RWPE2 (cell line): ENCODE measurements around the gene FBF1.
A peak's percentile ranks its signal among the peaks of the same experiment; 100 is the strongest.

Experiments used
- ATAC-seq: fragments of 200-7000 bp; cut with Tn5 transposase; 3 replicates; pipeline ENCODE4 v1.9.1; 2021; ENCODE audit warnings: low read depth
- DNase-seq: peaks from one replicate; pipeline ENCODE4 v3.0.0-alpha.2; 2020; ENCODE audit warnings: low spot score
- H3K27ac ChIP-seq: fragments of 450-650 bp; 2 replicates; pipeline ENCODE4 v1.5.1; 2017; ENCODE audit warnings: mild to moderate bottlenecking; ENCODE audit not compliant: poor library complexity, severe bottlenecking
- H3K27me3 ChIP-seq: fragments of 250-450 bp; sonication (Bioruptor Pico); 2 replicates; pipeline ENCODE4 v1.5.1; 2021; ENCODE audit warnings: mild to moderate bottlenecking, moderate library complexity; ENCODE audit not compliant: insufficient read depth, poor library complexity, severe bottlenecking
- H3K36me3 ChIP-seq: fragments of 250-450 bp; sonication (Bioruptor Pico); 2 replicates; pipeline ENCODE4 v1.5.1; 2020; ENCODE audit warnings: low read depth, mild to moderate bottlenecking, moderate library complexity
- H3K4me1 ChIP-seq: fragments of 250-450 bp; sonication (Bioruptor Pico); 2 replicates; pipeline ENCODE4 v1.5.1; 2021; ENCODE audit warnings: mild to moderate bottlenecking, moderate library complexity; ENCODE audit not compliant: insufficient read depth, poor library complexity, severe bottlenecking
- H3K4me3 ChIP-seq: fragments of 250-450 bp; sonication (Bioruptor Pico); 2 replicates; pipeline ENCODE4 v1.5.1; 2021; ENCODE audit warnings: mild to moderate bottlenecking, moderate library complexity; ENCODE audit not compliant: severe bottlenecking
- H3K9me3 ChIP-seq: fragments of 250-450 bp; sonication (Bioruptor Pico); 2 replicates; pipeline ENCODE4 v1.5.1; 2021; ENCODE audit warnings: mild to moderate bottlenecking, moderate library complexity; ENCODE audit not compliant: severe bottlenecking
- TF ChIP-seq, protein P1 (sequence below): fragments of 450-650 bp; IDR thresholded peaks from one replicate; pipeline ENCODE4 v1.5.1; 2017; ENCODE audit warnings: mild to moderate bottlenecking, moderate library complexity; ENCODE audit not compliant: poor library complexity, severe bottlenecking

The FBF1 gene

GRCh38 chr17:75913537-75914210, 27.2 kb downstream of the FBF1 start:
- no peak overlapping the region for H3K27ac ChIP-seq
- no peak for DNase-seq
- TF ChIP-seq, protein P1, sequence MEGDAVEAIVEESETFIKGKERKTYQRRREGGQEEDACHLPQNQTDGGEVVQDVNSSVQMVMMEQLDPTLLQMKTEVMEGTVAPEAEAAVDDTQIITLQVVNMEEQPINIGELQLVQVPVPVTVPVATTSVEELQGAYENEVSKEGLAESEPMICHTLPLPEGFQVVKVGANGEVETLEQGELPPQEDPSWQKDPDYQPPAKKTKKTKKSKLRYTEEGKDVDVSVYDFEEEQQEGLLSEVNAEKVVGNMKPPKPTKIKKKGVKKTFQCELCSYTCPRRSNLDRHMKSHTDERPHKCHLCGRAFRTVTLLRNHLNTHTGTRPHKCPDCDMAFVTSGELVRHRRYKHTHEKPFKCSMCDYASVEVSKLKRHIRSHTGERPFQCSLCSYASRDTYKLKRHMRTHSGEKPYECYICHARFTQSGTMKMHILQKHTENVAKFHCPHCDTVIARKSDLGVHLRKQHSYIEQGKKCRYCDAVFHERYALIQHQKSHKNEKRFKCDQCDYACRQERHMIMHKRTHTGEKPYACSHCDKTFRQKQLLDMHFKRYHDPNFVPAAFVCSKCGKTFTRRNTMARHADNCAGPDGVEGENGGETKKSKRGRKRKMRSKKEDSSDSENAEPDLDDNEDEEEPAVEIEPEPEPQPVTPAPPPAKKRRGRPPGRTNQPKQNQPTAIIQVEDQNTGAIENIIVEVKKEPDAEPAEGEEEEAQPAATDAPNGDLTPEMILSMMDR: no peak
- H3K9me3 ChIP-seq: no peaks in the 10 kb centered on the region
- peaks cover 15% of the 10 kb centered on the region for H3K36me3 ChIP-seq
- ATAC-seq: no peak
- H3K27me3 ChIP-seq: no peaks in the 10 kb centered on the region
- no peak overlapping the region for H3K4me3 ChIP-seq
- H3K4me1 ChIP-seq: peaks cover 10% of the 10 kb centered on the region

DNA sequence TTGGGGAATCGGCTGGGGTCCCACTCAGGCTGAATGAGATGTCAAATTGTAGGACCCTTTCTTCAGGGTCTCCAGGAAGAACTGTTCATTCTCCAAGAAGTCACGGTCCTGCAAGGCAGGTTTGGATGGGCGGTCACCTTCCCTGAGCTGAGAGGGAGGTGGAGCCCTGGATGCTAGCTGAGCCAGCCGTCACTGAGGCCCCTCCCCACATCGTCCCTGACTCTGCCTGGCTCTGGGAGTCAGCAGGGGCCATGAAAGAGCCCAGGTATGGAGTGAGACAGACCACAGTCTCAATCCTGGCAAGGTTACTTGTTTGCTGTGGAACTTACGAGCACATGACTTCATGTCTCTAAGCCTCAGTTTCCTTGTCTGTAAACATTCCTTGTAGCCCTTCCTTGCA, 30.1 kb downstream of the FBF1 start:
- Histone ChIP-seq H3K36me3 (peaks cover 7% of the 10 kb centered on the region), H3K4me3 (no peak overlapping the region), H3K27me3 (no peaks in the 10 kb centered on the region), H3K4me1 (peaks cover 10% of the 10 kb centered on the region), H3K27ac (peak overlapping the region; percentile 44), H3K9me3 (no peaks in the 10 kb centered on the region)
- ATAC-seq (no peak), DNase-seq (no peak)
- TF ChIP-seq, protein P1: no peak

GRCh38 chr17:75909812-75910274, 31.0 kb downstream of the FBF1 start:
- H3K27me3 ChIP-seq: no peaks in the 10 kb centered on the region
- H3K4me1 ChIP-seq: peaks cover 16% of the 10 kb centered on the region
- H3K4me3 ChIP-seq: no peak overlapping the region
- ATAC-seq: peak; percentile 60
- TF ChIP-seq, protein P1: no peak
- H3K9me3 ChIP-seq: no peaks in the 10 kb centered on the region
- peak overlapping the region; percentile 44 for H3K27ac ChIP-seq
- peak; percentile 69 for DNase-seq
- peaks cover 7% of the 10 kb centered on the region for H3K36me3 ChIP-seq

DNA sequence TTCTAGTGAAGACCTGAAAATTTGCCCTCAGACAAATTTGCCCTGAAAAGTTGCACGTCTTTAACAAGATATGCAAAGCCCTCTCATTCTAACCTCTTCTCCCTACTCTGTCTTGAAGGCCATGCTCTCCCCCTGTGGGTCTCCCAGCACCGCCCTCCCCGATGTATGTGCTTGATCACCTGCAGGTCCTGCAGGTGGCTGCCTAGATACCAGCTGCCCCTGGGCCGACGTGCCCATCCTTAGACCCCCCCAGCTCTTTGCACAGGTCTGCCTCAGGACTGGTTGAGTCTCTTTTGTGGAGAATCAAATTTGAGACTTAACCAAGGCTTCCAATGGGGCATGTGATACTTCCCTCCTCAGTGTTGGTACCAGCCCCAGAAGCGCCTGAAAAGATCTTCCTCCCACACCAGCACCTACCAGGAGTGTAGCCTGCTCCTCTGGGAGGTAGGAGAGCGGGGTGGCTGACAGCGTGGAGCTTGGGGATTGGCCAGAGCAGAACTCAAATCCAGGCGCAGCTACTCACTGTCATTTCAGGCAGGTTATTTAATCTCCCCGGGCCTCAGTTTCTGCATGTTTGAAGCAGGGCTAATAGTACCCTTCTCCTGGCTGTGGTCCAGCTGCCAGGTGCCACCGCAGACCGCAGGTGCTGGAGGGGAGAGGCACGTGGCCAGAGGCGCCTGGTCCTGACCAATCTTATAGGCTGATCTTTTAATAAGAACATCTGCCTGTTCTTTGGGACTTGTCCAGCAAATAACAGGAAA, 31.6 kb downstream of the FBF1 start:
- TF ChIP-seq, protein P1: no peak
- peak overlapping the region; percentile 44 for H3K27ac ChIP-seq
- ATAC-seq (no peak), DNase-seq (no peak)
- H3K4me3 ChIP-seq: no peak overlapping the region
- no peaks in the 10 kb centered on the region for H3K9me3 ChIP-seq
- H3K27me3 ChIP-seq: no peaks in the 10 kb centered on the region
- peaks cover 16% of the 10 kb centered on the region for H3K4me1 ChIP-seq
- peaks cover 7% of the 10 kb centered on the region; the same call in 1 of the 2 replicates for H3K36me3 ChIP-seq
